Endothelial cell of hepatic sinusoid (primary cell): ENCODE data around the gene PLA2G12B.
"Not testable (repeated sequence)": the region's sequence is repeated elsewhere in the genome, so short reads cannot be mapped to it uniquely, and the experiment has no call there.

ENCODE experiments used
- in situ Hi-C: cut with HindIII; loops from 2 replicates; pipeline ENCODE4 v1.10.0; 2017; ENCODE audit warnings: low sequenced_read_pairs

PLA2G12B gene

DNA sequence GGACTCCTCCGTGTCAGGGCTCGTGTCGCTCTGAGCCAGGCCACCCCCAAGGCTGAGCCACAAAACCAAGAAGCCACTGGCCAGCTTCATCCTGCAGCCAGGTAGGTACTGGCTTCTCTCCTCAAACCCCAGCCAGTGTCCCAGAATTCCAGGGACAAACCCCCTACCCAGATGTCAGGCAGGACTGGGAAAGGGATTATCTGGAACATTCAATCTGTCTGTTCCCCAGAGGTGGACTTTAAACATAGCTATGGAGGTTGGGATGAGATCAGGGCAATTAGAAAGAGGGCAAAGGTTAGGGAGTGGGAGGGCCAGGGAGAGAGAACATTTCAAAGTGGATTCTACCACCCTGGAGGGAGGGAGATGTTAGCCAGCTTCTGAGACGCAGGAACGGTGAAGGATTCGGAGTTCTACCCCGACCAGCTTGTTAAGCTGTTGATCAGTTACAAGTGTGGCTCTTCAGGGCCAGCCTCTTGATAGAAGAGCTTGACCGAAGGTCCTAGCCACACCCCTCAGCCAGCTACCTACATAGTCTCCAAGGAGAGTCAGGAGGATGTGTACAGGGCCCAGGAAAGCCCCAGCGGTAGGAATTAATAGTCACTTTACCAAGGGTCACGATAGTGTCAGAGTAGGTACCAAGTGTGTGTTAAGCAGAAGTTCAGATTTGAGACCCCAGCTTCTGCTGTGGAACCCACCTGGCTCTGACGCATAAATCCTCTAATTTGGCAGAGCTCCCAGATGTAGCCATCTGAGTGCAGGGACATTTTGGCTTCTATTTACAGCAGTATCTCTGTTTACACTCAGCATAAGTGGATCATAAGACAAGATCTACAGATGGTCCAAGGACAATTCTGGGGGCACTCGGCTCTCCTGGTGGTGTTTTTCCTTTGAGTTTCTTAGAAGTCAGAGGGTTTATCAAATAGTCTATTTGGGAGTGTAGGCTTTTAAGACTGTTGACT, at the start of gene PLA2G12B:
PLA2G12B (minus strand) TSS at position 211 of the 959 bp plus-strand sequence; CDS start at position 90, 121 bp downstream.
- in situ Hi-C loops, result no loop called here

DNA sequence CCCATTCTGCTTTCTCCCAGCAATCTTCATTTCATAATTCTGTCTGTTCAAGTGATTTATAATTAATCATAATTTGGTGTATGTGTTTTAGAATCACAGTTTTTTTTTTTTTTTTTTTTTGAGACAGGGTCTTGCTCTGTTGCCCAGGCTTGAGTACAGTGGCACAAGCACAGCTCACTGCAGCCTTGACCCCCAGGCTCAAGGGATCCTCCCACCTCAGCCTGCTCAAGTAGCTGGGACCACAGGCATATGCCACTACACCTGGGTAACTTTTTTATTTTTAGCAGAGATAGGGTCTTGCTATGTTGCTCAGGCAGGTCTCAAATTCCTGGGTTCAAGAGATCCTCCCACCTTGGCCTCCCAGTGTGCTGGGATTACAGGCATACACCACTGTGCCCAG, 49.2 kb upstream of the PLA2G12B start:
- in situ Hi-C loops, result no loop called here

DNA sequence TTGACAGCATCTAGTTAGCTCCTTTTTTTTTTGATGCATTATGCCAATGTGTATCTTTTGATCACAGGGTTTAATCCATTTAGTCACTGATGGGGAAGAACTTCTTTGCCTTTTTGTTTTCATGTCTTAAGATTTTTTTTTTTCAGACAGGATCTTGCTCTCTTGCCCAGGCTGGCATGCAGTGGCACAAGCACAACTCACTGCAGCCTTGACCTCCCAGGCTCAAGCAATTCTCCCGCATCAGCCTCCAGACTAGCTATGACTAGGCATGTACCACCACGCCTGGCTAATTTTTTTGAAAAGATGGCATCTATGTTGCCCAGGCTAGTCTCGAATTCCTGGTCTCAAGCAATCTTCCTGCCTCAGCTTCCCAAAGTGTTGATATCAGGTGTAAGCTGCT, 46.4 kb upstream of the PLA2G12B start:
- in situ Hi-C loops, result no loop called here

GRCh38 chr10:72997099-72997498, 42.5 kb upstream of the PLA2G12B start:
- in situ Hi-C loops, result no loop called here

GRCh38 chr10:72995459-72995858, 40.9 kb upstream of the PLA2G12B start:
- in situ Hi-C loops, result not testable (repeated sequence)

DNA sequence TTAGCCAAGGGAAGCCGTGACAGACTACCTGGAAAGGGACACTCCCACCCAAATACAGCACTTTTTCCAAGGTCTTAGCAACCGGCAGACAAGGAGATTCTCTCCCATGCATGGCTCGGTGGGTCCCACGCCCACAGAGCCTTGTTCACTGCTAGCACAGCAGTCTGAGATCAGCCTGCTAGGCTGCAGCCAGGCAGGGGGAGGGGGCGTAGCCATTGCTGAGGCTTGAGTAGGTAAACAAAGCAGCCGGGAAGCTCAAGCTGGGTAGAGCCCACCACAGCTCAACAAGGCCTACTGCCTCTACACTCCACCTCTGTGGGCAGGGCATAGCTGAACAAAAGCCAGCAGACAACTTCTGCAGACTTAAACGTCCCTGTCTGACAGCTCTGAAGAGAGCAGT, 35.2 kb upstream of the PLA2G12B start:
- in situ Hi-C loops, result not testable (repeated sequence)

DNA sequence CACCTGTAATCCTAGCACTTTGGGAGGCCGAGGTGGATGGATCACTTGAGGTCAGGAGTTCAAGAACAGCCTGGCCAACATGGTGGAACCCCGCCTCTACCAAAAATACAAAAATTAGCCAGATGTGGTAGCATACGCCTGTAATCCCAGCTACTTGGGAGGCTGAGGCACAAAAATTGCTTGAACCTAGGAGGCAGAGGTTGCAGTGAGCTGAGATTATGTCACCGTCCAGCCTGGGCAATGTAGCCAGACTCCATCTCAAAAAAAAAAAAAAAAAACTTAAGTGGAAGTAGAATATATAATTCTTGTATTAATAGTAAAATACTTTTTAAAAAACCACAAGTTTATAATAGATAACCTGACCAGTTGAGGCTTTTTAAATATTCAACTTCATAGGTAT, 30.0 kb upstream of the PLA2G12B start:
- in situ Hi-C loops, result not testable (repeated sequence)

- in situ Hi-C loops, result no loop called here
These were observed 27.4 kb upstream of the PLA2G12B start for GRCh38 chr10:72981882-72982529.

- in situ Hi-C loops, result no loop called here
These were observed 26.6 kb upstream of the PLA2G12B start for GRCh38 chr10:72981028-72981881.

- in situ Hi-C loops, result no loop called here
These were observed 25.7 kb upstream of the PLA2G12B start for GRCh38 chr10:72980348-72980747.

DNA sequence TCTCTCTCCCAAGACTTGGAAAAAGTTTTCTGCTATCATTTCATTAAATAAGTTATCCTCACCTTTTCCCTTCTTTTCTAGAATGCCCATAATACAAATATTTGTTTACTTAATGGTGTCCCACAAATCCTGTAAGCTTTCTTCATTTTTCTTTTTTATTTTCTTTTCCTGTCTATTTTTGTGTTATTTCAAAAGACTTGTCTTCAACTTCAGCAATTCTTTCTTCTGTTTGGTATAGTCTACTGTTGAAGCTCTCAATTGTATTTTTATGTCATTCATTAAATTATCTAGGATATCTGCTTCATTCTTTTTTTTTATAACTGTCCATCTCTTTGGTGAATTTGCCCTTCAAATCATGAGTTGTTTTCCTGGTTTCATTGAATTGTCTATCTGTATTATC, 25.1 kb upstream of the PLA2G12B start:
- in situ Hi-C loops, result loop anchor here (5.0 kb wide), 1 partner anchor 42 kb away; no protein-coding TSS in a partner anchor

DNA sequence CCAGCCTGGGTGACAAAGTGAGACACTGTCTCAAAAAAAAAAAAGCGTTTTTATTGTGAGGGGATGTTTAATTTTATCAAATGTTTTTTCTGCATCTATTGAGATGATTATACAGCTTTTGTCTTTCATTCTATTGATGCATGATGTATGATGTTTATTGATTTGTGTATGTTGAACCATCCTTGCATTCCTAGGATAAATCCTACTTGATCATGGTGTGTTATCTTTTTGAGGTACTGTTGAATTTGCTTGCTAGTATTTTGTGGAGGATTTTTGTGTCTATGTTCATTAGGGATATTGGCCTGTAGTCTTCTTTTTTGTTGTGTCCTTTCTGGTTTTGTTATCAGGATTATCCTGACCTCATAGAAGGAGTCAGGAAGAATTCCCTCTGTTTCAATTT, 22.3 kb upstream of the PLA2G12B start:
- in situ Hi-C loops, result loop anchor here (5.0 kb wide), 1 partner anchor 40 kb away; no protein-coding TSS in a partner anchor

GRCh38 chr10:72956001-72956400, 1.4 kb upstream of the PLA2G12B start:
- in situ Hi-C loops, result no loop called here

GRCh38 chr10:72954230-72954595, 393 bp downstream of the PLA2G12B start:
- in situ Hi-C loops, result no loop called here

- in situ Hi-C loops, result no loop called here
These were observed 919 bp downstream of the PLA2G12B start for GRCh38 chr10:72953687-72954086.

- in situ Hi-C loops, result no loop called here
These were observed 1.9 kb downstream of the PLA2G12B start for GRCh38 chr10:72952642-72953158.

DNA sequence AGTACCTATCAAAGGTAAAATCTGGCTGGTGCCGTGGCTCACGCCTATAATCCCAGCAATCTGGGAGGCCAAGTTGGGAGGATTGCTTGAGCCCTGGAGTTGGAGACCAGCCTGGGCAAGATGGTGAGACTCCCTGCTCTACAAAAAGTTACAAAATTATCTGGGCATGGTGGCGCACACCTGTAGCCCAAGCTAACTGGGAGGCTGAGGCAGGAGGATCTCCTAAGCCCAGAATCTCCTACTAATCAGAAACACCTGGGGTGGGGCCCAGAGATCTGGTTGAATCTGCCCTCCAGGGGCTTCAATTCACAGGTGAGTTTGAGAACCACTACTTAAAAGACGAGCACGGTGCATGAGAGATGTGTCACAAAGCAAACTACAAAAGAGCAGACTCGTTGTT, 2.4 kb downstream of the PLA2G12B start:
- in situ Hi-C loops, result no loop called here

DNA sequence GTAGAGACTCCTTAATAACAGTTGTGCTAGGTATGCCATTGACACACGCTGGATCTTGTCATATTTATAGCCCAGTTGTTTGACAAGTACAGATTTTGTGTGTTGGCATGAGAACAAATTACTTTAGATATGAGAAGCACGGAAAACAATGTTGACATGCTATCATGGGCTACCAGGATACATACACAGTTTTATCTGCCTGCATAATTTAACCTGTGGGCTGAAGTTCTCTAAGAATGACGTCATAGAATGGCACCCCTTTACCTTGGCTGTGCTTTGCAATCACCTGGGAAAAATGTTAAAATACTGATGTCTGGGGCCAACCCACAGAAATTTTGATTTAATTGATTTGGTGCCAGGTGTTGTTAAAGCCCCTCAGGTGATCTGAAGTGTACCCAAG, 2.8 kb downstream of the PLA2G12B start:
- in situ Hi-C loops, result no loop called here

- in situ Hi-C loops, result no loop called here
These were observed 5.8 kb downstream of the PLA2G12B start for GRCh38 chr10:72948762-72949161.

DNA sequence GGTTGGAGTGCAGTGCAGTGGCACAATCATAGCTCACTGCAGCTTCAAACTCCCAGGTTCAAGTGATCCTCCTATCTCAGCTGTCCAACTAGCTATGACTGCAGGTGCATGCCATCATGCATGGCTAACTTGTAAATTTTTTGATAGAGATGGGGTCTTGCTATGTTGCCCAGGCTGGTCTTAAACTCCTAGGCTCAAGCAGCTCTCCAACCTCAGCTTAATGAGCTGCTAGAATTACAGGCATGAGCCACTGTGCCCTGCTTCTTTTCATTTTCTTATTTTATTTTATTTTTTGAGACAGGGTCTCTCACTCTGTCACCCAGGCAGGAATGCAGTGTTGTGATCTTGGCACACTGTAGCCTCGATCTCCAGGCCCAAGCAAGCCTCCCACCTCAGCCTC, 7.6 kb downstream of the PLA2G12B start:
- in situ Hi-C loops, result no loop called here
